Nephron progenitor cell (in vitro differentiated cells): ENCODE measurements around the gene TCTA.

ENCODE experiments used
- DNase-seq: peaks from one replicate; pipeline ENCODE4 v3.0.0; 2021
- H3K27ac Mint-ChIP-seq: 2 replicates; pipeline ENCODE4 v1.8.0; 2021; ENCODE audit warnings: mild to moderate bottlenecking, moderate library complexity, mixed read lengths
- H3K27me3 Mint-ChIP-seq: 2 replicates; pipeline ENCODE4 v1.8.0; 2021; ENCODE audit warnings: mild to moderate bottlenecking, low read depth, mixed read lengths; ENCODE audit not compliant: poor library complexity
- H3K36me3 Mint-ChIP-seq: 2 replicates; pipeline ENCODE4 v1.8.0; 2021; ENCODE audit warnings: low read depth, mixed read lengths
- H3K4me1 Mint-ChIP-seq: 2 replicates; pipeline ENCODE4 v1.8.0; 2021; ENCODE audit warnings: mixed read lengths
- H3K4me3 Mint-ChIP-seq: 2 replicates; pipeline ENCODE4 v1.8.0; 2021; ENCODE audit warnings: mild to moderate bottlenecking, moderate library complexity, mixed read lengths
- H3K9me3 Mint-ChIP-seq: 2 replicates; pipeline ENCODE4 v1.8.0; 2021; ENCODE audit warnings: mild to moderate bottlenecking, moderate library complexity, mixed read lengths
- CTCF ChIP-seq: fragments of 200-600 bp; sonication (generic); IDR thresholded peaks from 2 replicates; pipeline ENCODE4 v1.5.0; 2021; ENCODE audit warnings: antibody characterized with exemption

The TCTA gene, protein sequence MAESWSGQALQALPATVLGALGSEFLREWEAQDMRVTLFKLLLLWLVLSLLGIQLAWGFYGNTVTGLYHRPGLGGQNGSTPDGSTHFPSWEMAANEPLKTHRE

GRCh38 chr3:49411968-49412631, at the start of gene TCTA, which contains the start of gene RHOA:
Gene TCTA, plus strand, starts transcription at chr3:49412423. Its CDS starts 4 bp downstream, at chr3:49412427.
Gene RHOA, minus strand, starts transcription at chr3:49411976. Its CDS starts 36,387 bp downstream, at chr3:49375589.
- Mint-ChIP-seq H3K27me3 (no peaks in the 10 kb centered on the region), H3K4me3 (peak within 1 kb of the TSS; percentile 95), H3K4me1 (peaks cover 46% of the 10 kb centered on the region), H3K9me3 (no peaks in the 10 kb centered on the region), H3K27ac (peak within 1 kb of the TSS; percentile 96), H3K36me3 (peaks cover 16% of the 10 kb centered on the region)
- TF ChIP-seq CTCF, result no peak
- peak; percentile 97 for DNase-seq

DNA sequence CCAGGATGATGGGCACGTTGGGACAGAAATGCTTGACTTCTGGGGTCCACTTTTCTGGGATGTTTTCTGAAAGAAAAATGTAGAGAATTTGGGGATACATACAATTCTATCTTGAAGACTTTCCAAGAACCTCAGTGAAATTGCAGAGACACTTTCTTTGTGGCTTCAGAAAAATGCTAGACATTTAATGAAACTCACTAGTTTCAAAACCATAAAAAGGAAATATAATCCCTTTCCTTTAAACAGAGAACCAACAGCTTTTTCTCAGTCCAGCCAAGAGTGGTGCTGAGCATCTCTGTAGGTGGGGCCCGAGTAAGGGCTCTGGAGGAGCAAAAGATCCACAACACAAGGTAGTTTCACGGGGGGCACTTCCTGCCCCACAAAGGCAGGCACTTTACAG, 49.7 kb upstream of the TCTA start:
- Mint-ChIP-seq H3K27ac (peak overlapping the region; percentile 20), H3K36me3 (peaks cover 59% of the 10 kb centered on the region), H3K9me3 (no peaks in the 10 kb centered on the region), H3K4me1 (peaks cover 19% of the 10 kb centered on the region), H3K27me3 (peaks cover 3% of the 10 kb centered on the region), H3K4me3 (no peak overlapping the region)
- no peak for TF ChIP-seq CTCF
- no peak for DNase-seq

DNA sequence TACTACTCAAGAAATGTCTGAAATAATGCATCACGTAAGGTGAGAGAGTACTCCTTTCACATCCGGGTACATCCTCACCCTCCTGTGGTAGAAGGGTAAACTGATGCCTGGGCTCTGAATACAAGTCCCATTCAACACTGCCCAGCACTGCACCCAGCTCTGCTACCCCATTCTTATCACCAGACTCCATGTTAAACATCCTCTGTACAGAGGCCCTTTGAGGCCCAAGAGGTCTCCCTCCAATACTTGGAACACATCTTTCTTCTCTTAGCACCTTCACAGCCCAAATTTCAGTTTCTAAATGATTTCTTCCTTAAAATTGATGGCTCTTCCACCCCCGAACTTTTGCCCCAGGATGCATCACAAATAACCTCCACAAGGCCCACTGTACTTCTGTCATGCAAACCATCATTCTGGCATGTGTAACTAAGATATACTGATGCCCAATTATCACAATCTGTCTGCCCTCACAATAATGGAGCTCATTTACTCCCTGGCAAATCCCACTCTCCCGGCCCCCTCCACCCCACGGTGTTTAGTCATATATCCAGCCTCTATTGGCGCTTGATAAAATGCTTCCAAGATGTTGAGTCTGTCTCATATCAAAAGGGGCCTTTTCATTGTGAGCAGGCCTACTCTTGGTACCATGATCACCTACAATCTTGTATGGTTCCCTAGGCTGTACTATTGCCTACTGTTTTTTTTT, 41.5 kb upstream of the TCTA start:
- DNase-seq, result no peak
- Mint-ChIP-seq H3K4me1 (peaks cover 10% of the 10 kb centered on the region), H3K9me3 (no peaks in the 10 kb centered on the region), H3K36me3 (peaks cover 80% of the 10 kb centered on the region), H3K27ac (peak overlapping the region; percentile 43), H3K4me3 (no peak overlapping the region), H3K27me3 (peaks cover 5% of the 10 kb centered on the region)
- no peak for TF ChIP-seq CTCF

DNA sequence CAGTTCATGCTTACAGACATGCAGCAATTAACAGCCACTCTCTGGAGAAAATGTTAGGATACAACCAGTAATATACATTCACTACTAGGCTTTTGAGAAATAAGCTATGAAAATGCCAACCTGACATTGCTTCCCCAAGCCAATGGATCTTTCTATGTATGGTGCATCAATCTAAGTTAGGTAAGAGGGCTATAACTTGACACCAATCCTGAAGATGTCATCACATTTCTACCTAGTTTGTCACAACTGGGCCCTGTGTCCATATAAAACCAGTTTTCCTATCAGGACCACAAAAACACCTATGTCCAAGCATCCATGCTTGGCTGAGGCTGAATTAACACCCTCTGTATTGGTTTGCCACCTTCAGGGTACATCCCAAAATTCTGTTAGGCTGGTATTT, 40.3 kb upstream of the TCTA start:
- no peak for TF ChIP-seq CTCF
- Mint-ChIP-seq H3K27me3 (peaks cover 3% of the 10 kb centered on the region), H3K9me3 (peaks cover 3% of the 10 kb centered on the region), H3K4me3 (no peak overlapping the region), H3K27ac (peak overlapping the region; percentile 85), H3K36me3 (peaks cover 73% of the 10 kb centered on the region), H3K4me1 (peaks cover 10% of the 10 kb centered on the region)
- no peak for DNase-seq

DNA sequence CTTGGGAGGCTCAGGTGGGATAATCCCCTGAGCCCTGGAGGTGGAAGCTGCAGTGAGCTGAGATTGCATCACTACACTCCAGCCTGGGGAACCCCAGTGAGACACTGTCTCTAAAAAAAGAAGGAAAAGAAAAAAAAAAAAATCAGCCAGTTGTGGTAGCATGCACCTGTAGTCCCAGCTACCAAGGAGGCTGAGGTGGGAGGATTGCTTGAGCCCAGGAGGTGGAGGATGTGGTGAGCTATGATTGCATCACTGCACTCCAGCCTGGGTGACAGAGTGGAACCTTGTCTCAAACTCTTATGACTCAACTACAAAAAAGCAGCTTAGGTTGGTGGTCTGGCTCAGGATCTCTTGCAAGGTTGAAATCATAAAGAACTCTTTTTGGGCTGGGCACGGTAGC, 34.7 kb upstream of the TCTA start:
- DNase-seq, result no peak
- Mint-ChIP-seq H3K27me3 (no peaks in the 10 kb centered on the region), H3K36me3 (peaks cover 57% of the 10 kb centered on the region), H3K4me3 (no peak overlapping the region), H3K4me1 (peaks cover 9% of the 10 kb centered on the region), H3K27ac (no peak overlapping the region), H3K9me3 (peaks cover 20% of the 10 kb centered on the region)
- TF ChIP-seq CTCF, result no peak
